ENCODE data around the gene XYLT1. TPM values are rescaled to one million over a fixed set of nuclear protein-coding genes. Genes with fewer than 3 reads are reported as not detected.

XYLT1 gene
- total RNA-seq, 1 experiment from 2014 or later: 14.5 TPM

DNA sequence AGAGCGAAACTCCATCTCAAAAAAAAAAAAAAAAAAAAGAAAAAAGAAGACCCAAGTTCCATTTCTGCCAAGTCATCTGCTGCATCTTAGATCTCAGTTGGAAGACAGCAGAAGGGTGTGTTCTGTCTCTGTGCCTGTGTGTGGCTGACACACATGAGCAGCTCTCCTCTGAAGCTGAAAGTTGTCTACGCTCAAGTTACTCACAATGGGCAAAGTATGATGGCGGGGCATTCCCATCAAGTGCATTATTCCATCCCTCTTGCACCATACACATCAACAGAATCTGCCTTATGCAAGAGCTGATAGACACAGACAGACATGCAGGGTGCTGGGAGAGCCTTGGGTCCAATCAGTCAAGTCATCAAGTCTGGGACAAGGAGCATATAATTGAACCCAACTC, 402.2 kb downstream of the XYLT1 start:
- TF ChIP-seq, protein P1, sequence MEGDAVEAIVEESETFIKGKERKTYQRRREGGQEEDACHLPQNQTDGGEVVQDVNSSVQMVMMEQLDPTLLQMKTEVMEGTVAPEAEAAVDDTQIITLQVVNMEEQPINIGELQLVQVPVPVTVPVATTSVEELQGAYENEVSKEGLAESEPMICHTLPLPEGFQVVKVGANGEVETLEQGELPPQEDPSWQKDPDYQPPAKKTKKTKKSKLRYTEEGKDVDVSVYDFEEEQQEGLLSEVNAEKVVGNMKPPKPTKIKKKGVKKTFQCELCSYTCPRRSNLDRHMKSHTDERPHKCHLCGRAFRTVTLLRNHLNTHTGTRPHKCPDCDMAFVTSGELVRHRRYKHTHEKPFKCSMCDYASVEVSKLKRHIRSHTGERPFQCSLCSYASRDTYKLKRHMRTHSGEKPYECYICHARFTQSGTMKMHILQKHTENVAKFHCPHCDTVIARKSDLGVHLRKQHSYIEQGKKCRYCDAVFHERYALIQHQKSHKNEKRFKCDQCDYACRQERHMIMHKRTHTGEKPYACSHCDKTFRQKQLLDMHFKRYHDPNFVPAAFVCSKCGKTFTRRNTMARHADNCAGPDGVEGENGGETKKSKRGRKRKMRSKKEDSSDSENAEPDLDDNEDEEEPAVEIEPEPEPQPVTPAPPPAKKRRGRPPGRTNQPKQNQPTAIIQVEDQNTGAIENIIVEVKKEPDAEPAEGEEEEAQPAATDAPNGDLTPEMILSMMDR (conservative IDR thresholded peaks at IDR 0.05): no peak
- DNase-seq: no peak
- Mint-ChIP-seq H3K4me1 (peaks cover 29 to 30% of the 10 kb centered on the region in 2 experiments), H3K27ac (no peak overlapping the region), H3K27me3 (ENCODE audit: low read depth) (peaks cover 7% of the 10 kb centered on the region), H3K36me3 (ENCODE audit: insufficient read depth in 1 of 3, low read depth in 3 of 3) (no peaks in the 10 kb centered on the region; a peak in 2 of 7 replicates), H3K9me3 (peaks cover 0 to 3% of the 10 kb centered on the region in 2 experiments; a peak in 1 of 5 replicates), H3K4me3 (no peak overlapping the region; a peak in 1 of 5 replicates)
- Histone ChIP-seq H3K56ac (ENCODE audit: insufficient read length, low read depth, low read length) (no peak overlapping the region), H2BK20ac (ENCODE audit: low read depth, low read length, poor library complexity, severe bottlenecking) (no peak overlapping the region), H3K18ac (ENCODE audit: insufficient read length, low read depth, low read length) (no peak overlapping the region), H3K27ac (ENCODE audit: insufficient read length, low read depth, low read length) (no peak overlapping the region), H2BK5ac (ENCODE audit: insufficient read length, low read length) (no peak overlapping the region), H3K27me3 (ENCODE audit: insufficient read depth, low read length) (no peaks in the 10 kb centered on the region), H2AK5ac (ENCODE audit: insufficient read length, low read length) (no peak overlapping the region), H3K14ac (ENCODE audit: insufficient read depth, low read length) (no peak overlapping the region), H2AFZ (ENCODE audit: low read length) (no peak overlapping the region), H3K79me2 (ENCODE audit: insufficient read depth, low read length) (no peaks in the 10 kb centered on the region), H3K9me3 (ENCODE audit: control insufficient read depth, low read depth, low read length) (no peaks in the 10 kb centered on the region), H2BK12ac (ENCODE audit: insufficient read length, low read depth, low read length) (no peak overlapping the region), H4K20me1 (ENCODE audit: control insufficient read depth, insufficient read depth, insufficient read length) (no peaks in the 10 kb centered on the region), H3K9ac (ENCODE audit: extremely low read depth, insufficient read length, low read length) (no peak overlapping the region), H3K23me2 (ENCODE audit: insufficient read length, low read depth, low read length, poor library complexity, severe bottlenecking) (no peaks in the 10 kb centered on the region), H4K91ac (ENCODE audit: insufficient read length, low read depth, low read length) (no peak overlapping the region), H3K23ac (ENCODE audit: insufficient read length, low read depth, low read length) (no peak overlapping the region), H2BK120ac (ENCODE audit: low read depth, low read length, poor library complexity, severe bottlenecking) (no peak overlapping the region), H3K4ac (ENCODE audit: low read depth, low read length) (no peak overlapping the region), H4K5ac (ENCODE audit: insufficient read length, low read depth, low read length) (no peak overlapping the region), H2BK15ac (ENCODE audit: low read depth, low read length) (no peak overlapping the region), H4K8ac (replicated peaks; ENCODE audit: insufficient read length, low read depth, low read length) (no peak overlapping the region), H3K4me2 (ENCODE audit: insufficient read depth, insufficient read length, low read length) (no peak overlapping the region), H3K4me1 (ENCODE audit: insufficient read depth, low read length) (peaks cover 6% of the 10 kb centered on the region; the same call in 1 of the 2 replicates), H3T11ph (ENCODE audit: low read length) (no peak overlapping the region), H3K79me1 (ENCODE audit: insufficient read depth, low read depth, low read length, poor library complexity, severe bottlenecking) (no peaks in the 10 kb centered on the region)
- no CpG with 5 or more reads among the region's 3 CpGs for WGBS (ENCODE audit: extremely low coverage, insufficient read length, low lambda C conversion rate)

Measured in H9 (cell line).